DMS79 treated with DMSO at 0.1 percent for 48 hours (cell line): ENCODE measurements around the gene TMEM139.
"Not testable (repeated sequence)": the region's sequence is repeated elsewhere in the genome, so short reads cannot be mapped to it uniquely, and the experiment has no call there.

Experiments
- DNase-seq: peaks from one replicate; lab custom pipeline; 2025; lab: John Stamatoyannopoulos, UW

The TMEM139 gene

DNA sequence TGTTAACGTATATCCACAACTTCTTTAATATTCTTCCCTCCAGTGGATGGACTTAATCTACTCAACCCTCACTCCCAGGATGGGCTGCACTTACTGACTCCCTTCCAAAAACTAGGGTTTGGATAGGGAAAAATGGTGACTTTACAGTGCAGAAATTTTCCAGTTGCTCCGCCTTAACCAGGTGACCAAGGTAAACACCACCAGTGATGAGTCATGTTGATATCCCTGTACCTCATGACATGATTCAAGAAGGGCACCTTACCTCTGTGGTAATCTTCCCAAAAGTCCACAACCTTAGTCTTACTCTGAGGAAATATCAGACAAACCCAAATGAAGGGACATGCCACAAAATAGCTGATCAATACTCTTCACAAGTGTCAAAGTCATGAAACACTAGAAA lies 25.0 kb upstream of the TMEM139 start:
- no peak for DNase-seq

DNA sequence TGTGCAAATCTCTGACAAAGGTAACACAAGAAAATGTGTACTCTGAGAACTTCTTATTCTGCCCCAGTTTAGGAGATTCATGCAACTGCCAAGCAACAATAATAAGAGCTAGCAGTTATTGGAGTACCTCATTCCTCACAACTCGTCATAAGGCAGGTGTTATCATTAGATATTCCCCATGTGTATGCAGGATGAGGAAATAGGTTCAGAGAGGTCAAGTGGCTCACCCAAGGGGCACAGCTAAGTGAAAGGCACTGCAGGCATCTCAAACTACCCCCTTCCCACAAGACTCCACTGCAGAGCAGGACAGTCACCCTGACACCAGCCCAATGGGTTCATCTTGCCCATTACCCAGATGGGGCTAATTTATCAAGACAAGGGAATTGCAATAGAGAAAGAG lies 22.9 kb upstream of the TMEM139 start:
- no peak for DNase-seq

DNA sequence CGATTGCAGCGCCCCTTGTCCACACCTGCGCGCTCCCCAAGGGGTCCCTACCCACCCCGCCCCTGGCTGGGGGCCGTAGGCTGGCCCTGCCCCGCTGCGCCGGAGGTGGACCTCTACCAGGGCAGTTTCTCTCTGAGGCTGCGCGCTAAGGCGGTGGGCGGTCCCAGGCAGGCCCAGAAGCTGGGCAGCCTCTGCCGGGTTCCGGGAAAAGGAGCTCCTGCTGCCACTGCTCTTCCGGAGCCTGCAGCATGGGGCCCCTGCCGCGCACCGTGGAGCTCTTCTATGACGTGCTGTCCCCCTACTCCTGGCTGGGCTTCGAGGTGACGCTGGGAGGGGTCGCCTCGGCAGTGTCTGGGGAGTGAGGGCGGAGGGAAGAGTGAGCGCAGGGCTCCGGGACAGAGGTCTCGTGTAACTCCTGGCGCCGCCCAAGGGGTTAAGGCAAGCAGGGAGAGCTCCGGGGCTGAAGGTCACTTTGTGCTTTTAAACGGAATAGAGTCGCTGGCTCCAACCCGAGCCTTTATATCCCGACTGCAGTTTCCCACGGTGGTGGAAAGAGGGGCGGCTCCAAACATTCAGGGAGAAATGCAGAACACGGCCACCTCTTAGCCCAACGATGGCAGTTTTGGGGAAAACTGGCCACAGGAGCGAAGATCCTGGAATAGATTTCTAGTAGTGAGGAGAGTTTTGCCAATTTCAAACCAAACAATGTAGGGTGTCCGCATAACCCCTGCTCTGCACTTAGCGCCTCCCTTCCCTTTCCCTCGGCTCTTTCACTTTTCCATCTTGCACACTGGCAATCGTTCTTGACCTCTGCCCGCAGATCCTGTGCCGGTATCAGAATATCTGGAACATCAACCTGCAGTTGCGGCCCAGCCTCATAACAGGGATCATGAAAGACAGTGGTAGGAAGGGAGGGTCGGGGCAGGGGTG lies 21.2 kb upstream of the TMEM139 start, which contains the start of gene GSTK1:
GSTK1 (plus strand) TSS at position 176 of the 930 bp plus-strand sequence; CDS start at position 249, 73 bp downstream.
- peak; percentile 58 for DNase-seq

DNA sequence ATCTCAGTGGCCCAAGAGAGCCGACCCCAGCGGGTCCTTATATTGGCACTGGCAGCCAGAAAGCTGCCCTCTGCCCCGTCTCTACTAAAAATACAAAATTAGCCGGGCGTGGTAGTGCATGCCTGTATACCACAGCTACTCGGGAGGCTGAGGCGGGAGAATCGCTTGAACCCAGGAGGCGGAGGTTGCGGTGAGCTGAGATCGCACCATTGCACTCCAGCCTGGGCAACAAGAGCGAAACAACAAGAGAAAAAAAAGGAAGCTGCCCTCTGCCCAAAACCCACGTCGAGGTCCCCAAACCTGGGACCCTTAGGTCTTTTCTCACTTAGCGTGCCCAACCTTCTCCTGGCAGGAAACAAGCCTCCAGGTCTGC lies 20.6 kb upstream of the TMEM139 start:
- not testable (repeated sequence) for DNase-seq

DNA sequence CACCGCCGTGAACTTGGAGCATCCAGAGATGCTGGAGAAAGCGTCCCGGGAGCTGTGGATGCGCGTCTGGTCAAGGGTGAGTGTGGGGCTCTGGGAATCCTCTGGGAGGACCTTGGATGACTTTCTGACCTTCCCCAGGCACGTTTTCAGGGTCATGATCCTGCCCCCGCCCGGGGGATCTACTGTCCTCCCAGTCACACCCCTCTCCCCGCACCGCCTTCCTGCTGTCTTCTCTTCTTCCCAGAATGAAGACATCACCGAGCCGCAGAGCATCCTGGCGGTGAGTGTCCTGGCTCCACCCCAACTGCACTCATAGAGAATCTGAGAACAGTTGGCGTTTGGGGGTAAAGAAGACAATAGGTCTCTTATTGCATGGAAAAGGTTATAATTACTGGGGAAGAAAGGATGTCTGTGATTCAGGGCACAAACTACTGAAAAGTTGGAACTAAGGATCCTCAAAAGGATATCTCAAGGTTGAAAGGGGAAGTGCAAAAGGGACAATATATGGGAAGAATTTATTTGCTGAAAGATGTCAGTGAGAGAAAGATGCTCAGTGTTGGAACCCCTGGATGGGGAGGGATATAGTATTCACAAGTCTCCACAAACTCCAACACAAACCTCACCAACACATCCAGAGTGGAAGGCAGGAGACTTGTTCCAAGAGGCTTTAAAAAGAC lies 19.6 kb upstream of the TMEM139 start:
- no peak for DNase-seq

DNA sequence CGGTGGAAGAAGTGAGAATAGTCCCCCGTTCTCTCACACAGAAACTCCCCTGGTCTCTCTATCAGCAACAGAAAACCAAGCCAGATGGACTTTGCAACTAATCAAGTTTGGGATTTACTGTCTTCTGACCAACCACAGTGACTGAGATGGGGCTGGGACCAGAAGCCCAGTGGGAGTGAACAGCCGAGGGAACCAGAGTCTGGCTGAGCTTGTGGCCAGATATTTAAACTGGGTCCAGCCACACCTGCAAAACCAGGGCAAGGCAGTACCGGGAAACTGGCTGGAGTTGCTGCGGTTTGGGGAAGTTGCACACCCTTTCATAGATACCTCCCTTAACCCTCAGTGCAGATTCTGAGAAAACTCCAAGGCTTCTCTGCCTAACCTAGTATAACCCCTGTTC lies 15.5 kb upstream of the TMEM139 start:
- DNase-seq: no peak

DNA sequence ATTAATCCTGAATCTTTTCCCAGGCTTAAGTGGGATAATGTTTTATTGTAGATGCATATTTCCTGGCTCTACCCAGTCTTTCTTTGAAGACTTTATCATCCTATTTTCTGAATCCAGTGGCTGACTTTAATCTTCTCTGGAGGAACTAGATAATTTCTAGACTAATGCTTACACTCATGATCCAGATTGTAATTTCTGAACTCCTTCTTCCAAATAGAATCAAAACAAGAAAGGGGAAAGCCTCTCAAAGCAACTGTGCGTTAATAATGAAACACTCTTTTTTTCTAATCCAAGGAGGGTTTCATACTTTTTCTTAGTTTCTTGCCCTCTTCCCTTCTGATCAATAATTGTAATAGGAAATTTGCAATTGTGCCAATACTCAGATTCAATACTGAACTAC lies 13.5 kb upstream of the TMEM139 start:
- DNase-seq: no peak

DNA sequence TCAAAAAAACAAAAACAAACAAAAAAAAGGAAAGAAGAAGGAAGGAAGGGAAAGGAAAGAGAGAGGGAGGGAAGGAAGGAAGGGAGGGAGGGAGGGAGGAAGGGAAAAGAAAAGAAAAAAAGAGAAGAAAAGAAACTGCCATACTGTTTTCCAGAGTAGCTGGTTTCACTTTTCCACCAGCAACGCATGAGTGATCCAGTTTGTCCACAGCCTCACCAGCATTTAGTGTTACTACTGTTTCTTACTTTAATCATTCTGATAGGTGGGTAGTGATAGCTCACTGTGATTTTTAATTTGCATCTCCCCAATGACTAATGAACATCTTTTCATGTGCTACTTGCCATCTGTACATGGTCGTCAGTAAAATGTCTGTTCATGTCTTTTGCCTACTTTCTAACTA lies 11.9 kb upstream of the TMEM139 start:
- DNase-seq: no peak

DNA sequence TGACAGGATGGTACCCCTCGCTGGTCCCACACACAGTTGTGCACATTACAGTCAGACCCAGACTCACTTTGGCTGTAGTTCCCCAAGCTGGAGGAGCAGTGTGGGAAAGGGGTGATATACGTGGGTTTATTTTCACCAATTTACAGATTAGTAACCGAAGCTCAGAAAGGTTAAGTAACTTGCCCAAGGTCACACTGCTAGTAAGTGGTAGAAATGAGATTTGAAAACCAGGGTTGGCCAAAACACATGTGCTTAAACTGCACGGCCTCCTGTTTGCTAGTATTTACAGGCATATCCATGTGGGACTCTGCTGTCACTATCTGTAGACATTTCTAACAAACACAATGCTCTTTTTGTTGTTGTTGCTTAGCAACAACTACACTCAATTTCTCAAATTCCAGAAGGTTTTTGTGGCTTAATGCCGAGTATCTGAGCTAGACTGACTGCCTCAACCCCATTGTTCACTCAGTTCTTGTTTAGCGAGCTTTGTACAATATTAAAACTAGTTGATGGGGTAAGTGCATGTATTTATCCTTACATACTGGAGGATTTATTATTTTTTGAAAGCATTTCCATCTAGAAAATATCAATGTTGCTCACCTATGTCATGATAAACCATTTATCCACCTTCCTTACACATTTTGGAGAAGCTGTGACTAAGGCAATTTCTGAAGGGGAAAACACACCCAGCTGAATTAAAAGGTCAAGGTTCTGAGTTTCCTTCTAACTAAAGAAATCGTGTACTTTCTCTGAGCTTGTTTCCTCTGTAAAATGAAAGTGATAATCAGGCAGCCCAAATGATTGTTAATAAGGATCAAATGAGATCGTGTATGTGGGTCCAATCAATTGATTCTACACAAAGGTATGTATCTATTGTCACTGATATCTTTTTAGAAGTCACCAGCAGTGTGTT lies 5.3 kb upstream of the TMEM139 start:
- DNase-seq: peak; percentile 5

DNA sequence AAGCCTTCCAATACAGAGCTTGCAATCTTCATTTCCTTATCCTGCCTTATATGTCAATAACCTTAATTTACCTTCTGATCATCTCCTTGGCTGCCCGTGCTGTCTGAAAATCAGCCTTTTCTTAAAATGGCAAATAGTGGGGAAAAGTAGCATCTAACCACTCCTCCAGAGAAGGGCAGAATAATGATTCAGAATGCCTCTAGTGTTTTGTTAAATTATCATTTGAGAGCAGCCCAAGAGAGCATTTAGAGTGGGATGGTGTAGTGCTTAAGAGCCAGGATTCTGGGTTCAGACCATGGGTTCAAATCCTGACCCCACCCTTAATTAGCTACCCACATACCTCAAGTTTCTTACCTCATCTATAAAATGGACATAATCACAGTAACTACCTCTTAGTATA lies 4.6 kb upstream of the TMEM139 start:
- no peak for DNase-seq

DNA sequence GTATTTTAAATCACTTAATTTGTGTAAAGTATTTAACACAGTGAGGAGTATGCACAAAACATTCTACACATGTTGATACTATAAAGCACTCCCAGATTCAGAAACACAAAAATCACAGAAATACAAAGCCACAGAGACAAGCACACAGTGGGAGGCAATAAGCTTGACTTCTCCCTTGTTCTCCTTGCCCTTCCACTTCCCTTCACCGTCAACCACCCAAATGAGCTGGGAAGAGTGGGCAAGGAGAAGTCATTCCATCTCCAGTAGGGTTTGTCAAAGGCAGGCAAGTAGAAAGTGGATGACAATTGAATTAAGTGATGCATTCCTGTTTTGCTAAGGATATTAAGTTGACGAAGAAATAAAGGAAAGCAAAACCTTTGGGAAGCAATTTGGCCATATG lies 4.2 kb upstream of the TMEM139 start:
- DNase-seq: no peak

DNA sequence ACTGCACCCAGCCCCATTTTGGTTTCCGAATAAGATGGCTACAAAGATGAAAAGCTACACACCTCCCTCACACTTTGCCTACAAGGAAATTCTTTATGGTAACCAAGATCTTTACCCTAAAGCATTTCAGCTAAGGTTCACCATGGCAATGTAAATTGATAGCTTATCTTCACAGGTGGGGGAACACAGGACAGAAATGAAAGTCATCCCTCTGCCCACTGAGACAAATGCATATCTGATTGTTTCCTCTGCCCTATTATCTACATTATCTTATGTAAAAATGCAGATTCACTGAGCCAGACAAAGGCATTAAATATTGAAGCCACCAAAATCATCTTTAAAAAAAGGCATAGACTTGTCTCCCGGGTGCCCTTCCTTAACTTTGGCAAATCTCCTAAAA lies 3.2 kb upstream of the TMEM139 start:
- no peak for DNase-seq

DNA sequence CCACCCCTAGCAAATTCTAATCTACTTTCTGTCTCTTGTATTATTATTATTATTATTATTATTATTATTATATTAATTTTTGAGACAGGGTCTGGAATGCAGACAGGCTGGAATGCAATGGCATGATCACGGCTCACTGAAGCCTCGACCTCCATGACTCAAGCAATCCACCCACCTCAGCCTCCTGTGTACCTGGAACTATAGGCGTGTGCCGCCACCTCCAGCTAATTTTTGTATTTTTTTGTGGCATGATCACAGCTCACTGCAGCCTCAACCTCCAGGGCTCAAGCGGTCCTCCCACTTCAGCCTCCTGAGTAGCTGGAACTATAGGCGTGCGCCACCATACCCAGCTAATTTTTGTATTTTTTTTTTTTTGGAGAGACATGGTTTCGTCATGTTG lies 2.6 kb upstream of the TMEM139 start:
- no peak for DNase-seq

DNA sequence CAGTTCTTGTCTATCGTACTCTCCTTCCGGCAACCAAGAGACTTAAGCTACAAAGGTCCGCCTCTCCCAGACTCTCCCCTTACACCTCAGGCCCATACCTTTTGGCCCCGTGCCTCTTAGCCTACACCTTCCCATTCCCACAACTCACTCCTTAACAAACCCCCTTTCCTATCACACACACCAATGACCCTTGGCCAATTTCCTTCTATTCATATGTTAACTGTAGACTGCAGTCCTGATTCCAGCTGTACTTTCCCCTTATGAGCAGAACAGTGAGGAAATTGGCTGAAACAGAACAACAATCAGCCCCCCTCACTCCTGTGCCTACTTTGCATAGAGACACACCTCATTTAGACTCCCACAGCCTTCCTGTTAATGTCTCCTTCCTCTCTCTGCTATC lies 1.4 kb upstream of the TMEM139 start:
- DNase-seq: no peak

DNA sequence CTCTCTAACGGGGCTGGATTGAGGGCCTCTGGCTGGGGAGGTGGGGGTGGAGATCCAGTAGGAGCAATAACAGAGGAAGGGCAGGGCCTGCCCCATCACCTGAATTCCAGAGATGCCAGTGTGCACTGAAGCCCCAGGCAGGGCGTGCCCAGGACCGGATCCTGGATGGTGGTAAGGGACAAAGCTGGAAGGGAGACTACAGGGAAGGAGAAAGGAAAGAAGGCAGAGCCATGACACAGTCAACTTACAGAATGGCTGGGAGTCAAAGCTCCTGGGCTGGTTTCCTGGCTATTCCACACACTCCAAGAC lies 666 bp downstream of the TMEM139 start:
- DNase-seq: no peak

DNA sequence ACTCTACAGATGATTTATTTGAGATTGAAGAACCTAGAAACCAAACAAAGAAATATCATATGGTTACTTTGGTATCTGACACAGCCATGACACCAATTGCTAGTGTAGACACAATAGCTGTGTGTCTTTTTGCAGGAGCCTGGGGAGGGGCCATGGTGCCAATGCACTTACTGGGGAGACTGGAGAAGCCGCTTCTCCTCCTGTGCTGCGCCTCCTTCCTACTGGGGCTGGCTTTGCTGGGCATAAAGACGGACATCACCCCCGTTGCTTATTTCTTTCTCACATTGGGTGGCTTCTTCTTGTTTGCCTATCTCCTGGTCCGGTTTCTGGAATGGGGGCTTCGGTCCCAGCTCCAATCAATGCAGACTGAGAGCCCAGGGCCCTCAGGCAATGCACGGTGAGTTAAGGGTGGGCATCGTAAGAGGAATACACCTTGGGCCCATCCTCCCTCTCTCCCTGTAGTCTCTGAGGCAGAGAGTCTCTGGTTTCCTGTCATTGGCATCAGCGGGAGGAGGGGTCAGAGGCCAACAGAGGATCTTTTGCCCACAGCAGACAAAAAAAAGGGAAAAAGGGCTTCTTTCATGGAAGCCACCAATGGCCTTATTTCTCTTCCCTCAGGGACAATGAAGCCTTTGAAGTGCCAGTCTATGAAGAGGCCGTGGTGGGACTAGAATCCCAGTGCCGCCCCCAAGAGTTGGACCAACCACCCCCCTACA lies 1.2 kb downstream of the TMEM139 start:
- no peak for DNase-seq

DNA sequence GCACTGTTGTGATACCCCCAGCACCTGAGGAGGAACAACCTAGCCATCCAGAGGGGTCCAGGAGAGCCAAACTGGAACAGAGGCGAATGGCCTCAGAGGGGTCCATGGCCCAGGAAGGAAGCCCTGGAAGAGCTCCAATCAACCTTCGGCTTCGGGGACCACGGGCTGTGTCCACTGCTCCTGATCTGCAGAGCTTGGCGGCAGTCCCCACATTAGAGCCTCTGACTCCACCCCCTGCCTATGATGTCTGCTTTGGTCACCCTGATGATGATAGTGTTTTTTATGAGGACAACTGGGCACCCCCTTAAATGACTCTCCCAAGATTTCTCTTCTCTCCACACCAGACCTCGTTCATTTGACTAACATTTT lies 1.7 kb downstream of the TMEM139 start:
- DNase-seq: no peak

DNA sequence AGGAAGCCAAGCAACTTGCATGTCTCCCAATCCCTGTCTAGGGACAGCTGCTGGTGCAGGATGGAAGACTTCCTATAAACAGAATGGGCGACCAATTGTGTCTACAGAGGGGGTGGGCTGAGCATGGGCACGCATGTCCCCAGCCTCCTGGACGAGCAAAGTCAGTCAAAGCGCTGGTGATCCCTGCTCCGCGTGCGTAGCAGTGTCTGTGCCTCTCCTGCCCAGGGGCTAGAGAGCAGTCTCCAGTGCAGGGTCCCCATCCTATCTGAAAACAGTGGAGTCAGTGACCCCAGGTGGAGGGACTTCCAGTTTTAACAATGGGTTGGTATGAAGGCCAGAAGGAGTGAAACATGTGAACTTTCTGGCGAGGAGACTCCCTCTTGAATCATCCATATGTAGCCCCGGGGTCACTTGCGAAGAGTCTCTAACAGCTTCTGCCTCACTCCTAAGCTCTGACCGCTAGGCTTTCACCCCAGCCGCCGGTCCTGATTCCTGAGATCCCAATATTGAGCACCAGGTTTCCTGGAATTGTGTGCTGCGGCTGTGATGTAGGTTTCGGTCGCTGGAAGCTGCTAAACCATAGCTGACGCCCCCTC lies 2.7 kb downstream of the TMEM139 start:
- DNase-seq: no peak

DNA sequence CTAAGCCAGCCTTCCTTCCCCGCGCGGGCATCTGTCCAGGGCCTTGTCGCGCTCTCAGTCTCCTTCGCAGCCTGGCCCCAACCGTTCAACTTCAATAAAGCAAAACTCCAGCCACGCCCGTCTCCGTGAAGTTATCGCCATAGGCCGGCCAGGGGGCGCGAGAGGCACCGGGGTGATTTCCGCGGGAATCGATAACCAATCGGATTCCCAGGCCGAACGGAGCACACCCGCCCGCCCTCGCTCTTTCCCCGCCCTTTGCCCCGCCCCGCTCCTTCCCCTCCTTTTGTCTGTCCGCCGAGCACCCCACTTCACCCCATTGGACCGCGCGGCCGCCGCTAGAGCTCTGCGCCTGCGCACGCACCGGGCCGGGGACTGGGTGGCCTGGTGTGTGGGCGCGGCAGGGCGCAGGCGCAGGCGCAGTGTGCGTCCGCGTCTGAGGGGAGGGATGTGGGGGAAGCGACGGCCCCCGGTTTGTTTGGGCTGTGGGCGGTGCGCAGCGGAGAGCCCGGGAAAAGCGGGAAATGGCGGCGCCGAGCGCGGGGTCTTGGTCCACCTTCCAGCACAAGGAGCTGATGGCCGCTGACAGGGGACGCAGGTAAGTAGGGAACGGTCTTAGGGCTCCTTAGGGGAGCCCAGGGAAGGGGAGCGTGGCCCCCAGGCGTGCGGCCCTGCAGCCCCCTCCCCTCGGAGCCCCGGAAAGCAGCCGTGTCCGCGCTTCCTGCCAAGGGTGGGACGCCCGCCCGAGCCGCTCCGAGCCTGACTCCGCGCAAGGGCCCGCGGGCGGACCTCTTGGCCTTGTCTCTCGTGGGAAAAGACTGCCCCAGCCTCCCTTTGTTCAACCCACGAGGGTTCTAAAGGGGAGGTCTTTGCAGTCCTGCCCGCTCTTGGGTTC lies 3.4 kb downstream of the TMEM139 start, which contains the start of gene CASP2:
CASP2 (plus strand) TSS at position 417 of the 892 bp plus-strand sequence; CDS start at position 522, 105 bp downstream.
- peak; percentile 91 for DNase-seq

DNA sequence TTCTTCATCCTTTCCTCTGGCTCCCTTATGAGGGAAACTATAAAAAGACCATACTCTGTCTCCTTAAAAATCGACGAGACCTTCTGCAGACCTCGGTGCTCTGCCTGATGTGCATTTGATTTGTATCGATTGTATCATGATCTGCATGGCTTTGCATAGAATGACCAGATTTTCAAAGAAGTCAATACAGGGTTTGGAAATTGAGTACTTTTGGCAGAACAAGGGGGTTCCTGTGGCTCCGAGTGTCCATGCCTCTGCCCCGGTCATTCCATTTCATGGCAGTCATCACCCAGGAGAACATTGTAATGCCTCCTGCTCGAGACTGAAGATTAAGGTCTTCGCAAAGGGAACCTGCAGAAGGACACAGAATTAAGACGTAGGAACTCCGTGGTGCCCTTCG lies 4.1 kb downstream of the TMEM139 start:
- DNase-seq: peak; percentile 35
